Measurements from ENCODE around the gene PROK1.

Gene PROK1

DNA sequence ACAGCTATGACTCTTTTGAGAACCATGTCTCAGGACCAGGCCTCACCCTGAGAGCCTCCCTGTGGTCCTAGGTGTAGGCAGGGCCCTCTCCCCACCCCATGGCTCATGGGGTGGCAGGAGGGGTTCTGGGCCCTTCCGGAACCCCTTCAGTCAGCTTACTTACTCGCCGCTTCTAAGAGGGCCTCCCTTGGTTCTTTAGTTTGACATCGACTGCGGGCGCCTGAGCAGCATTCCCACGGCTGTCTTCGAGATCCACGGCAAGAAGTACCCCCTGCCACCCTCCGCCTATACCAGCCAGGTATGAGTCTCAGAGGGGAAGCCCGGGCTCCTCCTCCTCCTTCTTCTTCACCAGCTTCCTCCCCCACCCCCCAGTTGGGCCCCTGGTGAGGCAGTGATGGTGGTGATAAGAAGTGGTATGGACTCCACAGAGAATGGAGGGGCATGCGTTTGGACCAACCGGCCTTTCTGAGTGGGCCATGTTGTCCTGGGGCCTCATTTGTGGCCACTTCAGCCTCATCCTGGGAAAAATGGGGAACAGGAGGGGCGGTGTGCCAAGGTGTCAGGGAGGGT lies 39.1 kb downstream of the PROK1 start:
- H3K4me3 ChIP-seq (ENCODE audit: low read depth, low read length) = no peak overlapping the region
- in situ Hi-C loops (cut with HindIII; ENCODE audit: low sequenced_read_pairs) = no loop called here
- TF ChIP-seq, protein P1, sequence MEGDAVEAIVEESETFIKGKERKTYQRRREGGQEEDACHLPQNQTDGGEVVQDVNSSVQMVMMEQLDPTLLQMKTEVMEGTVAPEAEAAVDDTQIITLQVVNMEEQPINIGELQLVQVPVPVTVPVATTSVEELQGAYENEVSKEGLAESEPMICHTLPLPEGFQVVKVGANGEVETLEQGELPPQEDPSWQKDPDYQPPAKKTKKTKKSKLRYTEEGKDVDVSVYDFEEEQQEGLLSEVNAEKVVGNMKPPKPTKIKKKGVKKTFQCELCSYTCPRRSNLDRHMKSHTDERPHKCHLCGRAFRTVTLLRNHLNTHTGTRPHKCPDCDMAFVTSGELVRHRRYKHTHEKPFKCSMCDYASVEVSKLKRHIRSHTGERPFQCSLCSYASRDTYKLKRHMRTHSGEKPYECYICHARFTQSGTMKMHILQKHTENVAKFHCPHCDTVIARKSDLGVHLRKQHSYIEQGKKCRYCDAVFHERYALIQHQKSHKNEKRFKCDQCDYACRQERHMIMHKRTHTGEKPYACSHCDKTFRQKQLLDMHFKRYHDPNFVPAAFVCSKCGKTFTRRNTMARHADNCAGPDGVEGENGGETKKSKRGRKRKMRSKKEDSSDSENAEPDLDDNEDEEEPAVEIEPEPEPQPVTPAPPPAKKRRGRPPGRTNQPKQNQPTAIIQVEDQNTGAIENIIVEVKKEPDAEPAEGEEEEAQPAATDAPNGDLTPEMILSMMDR (IDR thresholded peaks at IDR 0.05; ENCODE audit: low read depth, low read length, missing control alignments) = no peak
- no peak for DNase-seq (ENCODE audit: low read depth)

DNA sequence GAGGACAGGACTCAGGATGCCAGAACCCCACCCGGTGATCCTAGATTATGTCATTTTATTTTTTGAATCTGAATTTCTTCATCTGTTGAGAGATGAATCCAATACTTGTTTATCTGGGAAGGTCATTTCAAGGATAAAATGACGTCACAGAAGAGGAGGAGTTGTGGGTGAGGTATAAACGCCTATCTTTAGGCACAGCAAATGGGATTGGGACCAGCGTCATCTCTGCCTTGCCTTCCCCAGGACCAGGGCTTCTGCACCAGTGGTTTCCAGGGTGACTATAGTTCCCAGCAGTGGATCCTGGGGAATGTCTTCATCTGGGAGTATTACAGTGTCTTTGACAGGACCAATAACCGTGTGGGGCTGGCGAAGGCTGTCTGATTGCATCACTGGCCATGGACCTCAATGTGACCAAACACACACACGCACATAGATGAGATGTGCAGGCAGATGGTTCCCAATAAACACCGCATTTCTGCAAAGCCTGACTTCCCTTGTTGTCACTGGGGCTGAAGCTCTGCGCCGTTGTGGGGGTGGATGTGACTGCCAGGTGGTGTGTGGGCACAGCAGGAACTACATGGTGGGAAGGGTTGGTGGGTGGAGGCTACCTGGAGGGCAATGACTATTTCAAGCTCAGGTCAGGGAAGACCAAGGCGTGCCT lies 40.0 kb downstream of the PROK1 start:
- no peak overlapping the region for H3K4me3 ChIP-seq (ENCODE audit: low read depth, low read length)
- in situ Hi-C loops (cut with HindIII; ENCODE audit: low sequenced_read_pairs) = no loop called here
- no peak for DNase-seq (ENCODE audit: low read depth)
- TF ChIP-seq, protein P1 (IDR thresholded peaks at IDR 0.05; ENCODE audit: low read depth, low read length, missing control alignments) = no peak

DNA sequence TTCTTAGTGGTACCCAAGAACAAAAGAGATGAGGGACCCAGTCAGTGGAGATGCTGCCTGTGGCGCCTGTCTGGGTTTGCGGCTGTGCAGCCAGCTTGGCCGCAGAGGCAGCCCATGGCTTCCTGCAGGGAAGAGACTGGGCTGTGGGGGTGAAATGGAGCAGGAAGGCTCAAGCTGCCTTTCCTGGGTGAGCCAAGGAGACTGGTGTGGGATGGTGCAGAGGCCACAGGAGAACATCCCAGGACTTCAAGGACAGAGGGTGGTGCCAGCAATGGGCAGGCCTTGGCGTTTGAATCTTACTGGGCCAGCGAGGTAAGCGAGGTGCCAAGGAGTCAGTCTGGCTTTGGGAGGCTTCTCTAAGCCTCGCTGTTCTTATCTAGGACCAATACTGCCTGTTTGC lies 41.6 kb downstream of the PROK1 start:
- in situ Hi-C loops (cut with HindIII; ENCODE audit: low sequenced_read_pairs) = no loop called here
- no peak for DNase-seq (ENCODE audit: low read depth)
- TF ChIP-seq, protein P1 (IDR thresholded peaks at IDR 0.05; ENCODE audit: low read depth, low read length, missing control alignments) = no peak
- H3K4me3 ChIP-seq (ENCODE audit: low read depth, low read length) = no peak overlapping the region

DNA sequence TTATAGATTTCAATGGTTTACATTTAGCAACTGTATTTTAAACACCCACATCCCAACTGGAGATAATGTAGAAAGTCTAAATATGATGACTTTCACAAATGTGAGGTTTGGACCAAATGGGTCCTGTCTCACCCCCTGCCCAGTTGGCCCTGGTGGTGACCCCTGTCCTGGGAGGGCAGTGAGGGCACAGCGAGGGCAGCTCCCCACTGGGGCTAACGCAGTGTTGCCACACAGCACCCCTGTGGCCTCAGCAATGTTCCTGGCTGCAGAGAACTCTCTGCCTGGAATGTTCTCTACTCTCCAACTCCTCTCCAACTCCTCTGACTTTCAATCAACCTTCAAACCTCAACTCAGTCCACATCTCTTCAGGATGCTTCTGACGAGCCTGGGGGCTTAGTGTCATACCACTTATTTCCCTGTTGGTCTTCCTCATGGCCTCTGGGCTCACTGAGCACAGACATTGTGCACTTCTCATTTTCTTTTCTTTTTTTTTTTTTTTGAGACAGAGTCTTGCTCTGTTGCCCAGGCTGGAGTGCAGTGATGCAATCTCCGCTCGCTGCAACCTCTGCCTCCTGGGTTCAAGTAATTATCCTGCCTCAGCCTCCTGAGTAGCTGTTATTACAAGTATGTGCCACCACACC lies 42.2 kb downstream of the PROK1 start:
- in situ Hi-C loops (cut with HindIII; ENCODE audit: low sequenced_read_pairs) = no loop called here
- TF ChIP-seq, protein P1 (IDR thresholded peaks at IDR 0.05; ENCODE audit: low read depth, low read length, missing control alignments) = no peak
- DNase-seq (ENCODE audit: low read depth) = no peak
- H3K4me3 ChIP-seq (ENCODE audit: low read depth, low read length) = no peak overlapping the region

DNA sequence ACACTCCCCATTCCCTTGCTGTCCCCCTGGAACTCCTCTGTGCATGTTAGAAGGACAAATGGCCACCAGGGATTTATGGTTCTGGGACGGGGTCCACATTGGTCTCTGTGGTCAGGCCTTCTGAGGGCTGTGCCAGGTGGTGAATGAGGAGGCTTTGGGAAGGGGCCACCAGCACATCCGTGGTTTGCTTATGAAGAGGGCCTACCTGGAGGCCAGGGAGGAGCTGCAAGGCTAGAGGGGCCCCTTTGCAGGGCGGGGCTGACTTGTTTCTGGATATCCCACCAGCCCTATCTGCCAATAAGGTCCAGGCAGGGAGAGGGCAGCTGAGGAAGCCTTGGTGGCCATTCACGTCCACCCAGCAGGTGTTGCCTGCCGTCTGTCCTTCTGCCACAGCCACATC lies 43.1 kb downstream of the PROK1 start:
- no peak for DNase-seq (ENCODE audit: low read depth)
- in situ Hi-C loops (cut with HindIII; ENCODE audit: low sequenced_read_pairs) = no loop called here
- TF ChIP-seq, protein P1 (IDR thresholded peaks at IDR 0.05; ENCODE audit: low read depth, low read length, missing control alignments) = no peak
- no peak overlapping the region for H3K4me3 ChIP-seq (ENCODE audit: low read depth, low read length)

DNA sequence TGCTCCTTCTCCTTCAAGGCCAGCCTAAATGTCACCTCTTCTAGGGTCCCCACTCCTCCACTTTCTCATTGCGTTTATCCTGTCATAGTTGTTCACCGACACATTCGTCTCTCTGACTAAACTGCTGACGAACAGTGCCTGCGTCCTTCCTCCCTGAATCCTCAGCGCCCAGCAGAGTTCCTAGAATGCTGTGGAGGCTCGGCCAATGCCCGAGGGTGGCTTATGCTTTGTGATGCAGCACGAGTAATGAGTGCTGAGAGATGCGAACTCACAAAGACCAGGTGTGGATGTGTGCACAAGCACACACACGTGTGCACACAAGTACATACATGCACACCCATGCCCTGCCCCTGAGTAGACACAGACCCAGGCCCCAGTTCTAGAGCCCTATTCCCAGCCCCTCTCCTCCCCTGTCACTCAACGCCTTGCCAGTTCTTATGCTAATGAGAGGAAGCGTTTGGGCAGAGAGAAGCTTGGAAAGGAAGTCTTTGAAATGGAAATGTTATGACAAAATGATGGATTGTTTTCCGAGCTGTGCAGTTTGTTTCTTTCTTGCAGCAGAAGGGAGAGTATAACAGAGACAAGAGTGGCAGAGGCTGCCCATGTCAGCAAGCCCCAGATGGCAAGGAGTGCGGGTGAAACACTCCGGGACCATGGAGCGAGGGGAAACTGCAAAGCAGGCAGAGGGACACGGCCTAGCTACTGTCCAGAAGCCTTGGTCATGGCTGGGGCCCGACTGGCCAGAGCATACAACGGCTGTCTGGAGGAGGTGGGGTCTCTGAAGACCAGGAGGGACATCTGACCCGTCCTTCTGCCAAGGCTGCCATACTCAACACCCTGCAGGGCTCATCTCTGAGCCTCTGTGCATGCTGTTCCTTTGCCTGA lies 43.8 kb downstream of the PROK1 start:
- TF ChIP-seq, protein P1 (IDR thresholded peaks at IDR 0.05; ENCODE audit: low read depth, low read length, missing control alignments) = no peak
- H3K4me3 ChIP-seq (ENCODE audit: low read depth, low read length) = no peak overlapping the region
- no peak for DNase-seq (ENCODE audit: low read depth)
- in situ Hi-C loops (cut with HindIII; ENCODE audit: low sequenced_read_pairs) = no loop called here
